H9 (cell line): ENCODE data around the gene IQSEC1. TPM values are rescaled to one million over a fixed set of nuclear protein-coding genes. Genes with fewer than 3 reads are reported as not detected.

Experiments used
- DNase-seq: peaks from one replicate; pipeline ENCODE4 v3.0.0-alpha.2; 2017
- H2AFZ ChIP-seq: one replicate; pipeline ENCODE4 v1.6.1; 2013; ENCODE audit warnings: mild to moderate bottlenecking, low read length, control low read depth, moderate library complexity
- H2AK5ac ChIP-seq: 2 replicates; pipeline ENCODE4 v1.6.1; 2013; ENCODE audit warnings: low read length, control low read depth, mixed read lengths; ENCODE audit not compliant: insufficient read length
- H2BK120ac ChIP-seq: one replicate; pipeline ENCODE4 v1.6.1; 2013; ENCODE audit warnings: low read depth, mild to moderate bottlenecking, low read length, control low read depth, inconsistent platforms; ENCODE audit not compliant: poor library complexity, severe bottlenecking
- H2BK12ac ChIP-seq: 2 replicates; pipeline ENCODE4 v1.6.1; 2013; ENCODE audit warnings: low read length, control low read depth, mixed read lengths, low read depth; ENCODE audit not compliant: insufficient read length
- H2BK15ac ChIP-seq: 2 replicates; pipeline ENCODE4 v1.6.1; 2013; ENCODE audit warnings: low read depth, low read length, control low read depth
- H2BK20ac ChIP-seq: one replicate; pipeline ENCODE4 v1.6.1; 2013; ENCODE audit warnings: low read depth, mild to moderate bottlenecking, low read length, control low read depth, inconsistent platforms; ENCODE audit not compliant: poor library complexity, severe bottlenecking
- H2BK5ac ChIP-seq: 2 replicates; pipeline ENCODE4 v1.6.1; 2013; ENCODE audit warnings: low read length, control low read depth, mixed read lengths; ENCODE audit not compliant: insufficient read length
- H3K14ac ChIP-seq: 2 replicates; pipeline ENCODE4 v1.6.1; 2013; ENCODE audit warnings: low read length, control low read depth; ENCODE audit not compliant: insufficient read depth
- H3K18ac ChIP-seq: 2 replicates; pipeline ENCODE4 v1.6.1; 2013; ENCODE audit warnings: low read depth, mild to moderate bottlenecking, mixed read lengths, low read length, control low read depth; ENCODE audit not compliant: insufficient read length
- H3K23ac ChIP-seq: 2 replicates; pipeline ENCODE4 v1.6.1; 2013; ENCODE audit warnings: low read length, control low read depth, mixed read lengths, low read depth; ENCODE audit not compliant: insufficient read length
- H3K23me2 ChIP-seq: 2 replicates; pipeline ENCODE4 v1.6.1; 2013; ENCODE audit warnings: low read depth, mild to moderate bottlenecking, mixed read lengths, low read length, control low read depth; ENCODE audit not compliant: insufficient read length, poor library complexity, severe bottlenecking
- H3K27ac ChIP-seq: 2 replicates; pipeline ENCODE4 v1.5.1; 2013; ENCODE audit warnings: low read length, control low read depth, mixed read lengths, low read depth; ENCODE audit not compliant: insufficient read length
- H3K27me3 ChIP-seq: 2 replicates; pipeline ENCODE4 v1.6.1; 2013; ENCODE audit warnings: low read length, control low read depth, inconsistent platforms; ENCODE audit not compliant: insufficient read depth
- H3K4ac ChIP-seq: 2 replicates; pipeline ENCODE4 v1.6.1; 2013; ENCODE audit warnings: low read depth, mild to moderate bottlenecking, control low read depth, inconsistent platforms, low read length, moderate library complexity
- H3K4me1 ChIP-seq: 2 replicates; pipeline ENCODE4 v1.6.1; 2013; ENCODE audit warnings: low read length, control low read depth, inconsistent platforms; ENCODE audit not compliant: insufficient read depth
- H3K4me2 ChIP-seq: 2 replicates; pipeline ENCODE4 v1.6.1; 2013; ENCODE audit warnings: low read length, control low read depth, mixed read lengths; ENCODE audit not compliant: insufficient read length, insufficient read depth
- H3K56ac ChIP-seq: 2 replicates; pipeline ENCODE4 v1.6.1; 2013; ENCODE audit warnings: low read depth, mild to moderate bottlenecking, mixed read lengths, low read length, control low read depth; ENCODE audit not compliant: insufficient read length
- H3K79me1 ChIP-seq: 2 replicates; pipeline ENCODE4 v1.6.1; 2013; ENCODE audit warnings: low read depth, mild to moderate bottlenecking, moderate library complexity, low read length, control low read depth, inconsistent platforms; ENCODE audit not compliant: insufficient read depth, poor library complexity, severe bottlenecking
- H3K79me2 ChIP-seq: 2 replicates; pipeline ENCODE4 v1.6.1; 2013; ENCODE audit warnings: low read length, control low read depth, inconsistent platforms; ENCODE audit not compliant: insufficient read depth
- H3K9ac ChIP-seq: 2 replicates; pipeline ENCODE4 v1.6.1; 2013; ENCODE audit warnings: low read length, control low read depth, mixed read lengths; ENCODE audit not compliant: insufficient read length; ENCODE audit errors: extremely low read depth
- H3K9me3 ChIP-seq: one replicate; pipeline ENCODE4 v1.6.1; 2013; ENCODE audit warnings: low read depth, low read length, inconsistent platforms; ENCODE audit not compliant: control insufficient read depth
- H3T11ph ChIP-seq: one replicate; pipeline ENCODE4 v1.6.1; 2013; ENCODE audit warnings: mild to moderate bottlenecking, low read length, control low read depth, inconsistent platforms
- H4K20me1 ChIP-seq: one replicate; pipeline ENCODE4 v1.6.1; 2013; ENCODE audit not compliant: control insufficient read depth, insufficient read length, insufficient read depth
- H4K5ac ChIP-seq: 2 replicates; pipeline ENCODE4 v1.6.1; 2013; ENCODE audit warnings: low read depth, mild to moderate bottlenecking, mixed read lengths, low read length, control low read depth; ENCODE audit not compliant: insufficient read length
- H4K8ac ChIP-seq: replicated peaks from 2 replicates; pipeline ENCODE4 v1.6.1; 2013; ENCODE audit warnings: low read length, control low read depth, mixed read lengths, low read depth; ENCODE audit not compliant: insufficient read length
- H4K91ac ChIP-seq: 2 replicates; pipeline ENCODE4 v1.6.1; 2013; ENCODE audit warnings: low read depth, mild to moderate bottlenecking, moderate library complexity, mixed read lengths, low read length, control low read depth; ENCODE audit not compliant: insufficient read length
- H3K27ac Mint-ChIP-seq, 3 experiments: 2 replicates in 2 of 3; 3 replicates in 1 of 3; pipeline ENCODE4 v1.8.0; 2020 to 2021; ENCODE audit warnings: mixed read lengths in 3 of 3, mild to moderate bottlenecking in 1 of 3, moderate library complexity in 1 of 3
- H3K27me3 Mint-ChIP-seq: 2 replicates; pipeline ENCODE4 v1.8.0; 2021; ENCODE audit warnings: low read depth, mild to moderate bottlenecking, moderate library complexity, mixed read lengths
- H3K36me3 Mint-ChIP-seq, 3 experiments: 2 replicates in 2 of 3; 3 replicates in 1 of 3; pipeline ENCODE4 v1.8.0; 2020 to 2021; ENCODE audit warnings: low read depth in 3 of 3, mixed read lengths in 3 of 3; ENCODE audit not compliant: insufficient read depth in 1 of 3
- H3K4me1 Mint-ChIP-seq, 2 experiments: 2 replicates each; pipeline ENCODE4 v1.8.0; 2020; ENCODE audit warnings: mixed read lengths in 2 of 2
- H3K4me3 Mint-ChIP-seq, 2 experiments: 2 replicates in 1 of 2; 3 replicates in 1 of 2; pipeline ENCODE4 v1.8.0; 2020 to 2021; ENCODE audit warnings: mild to moderate bottlenecking in 2 of 2, mixed read lengths in 2 of 2, moderate library complexity in 1 of 2
- H3K9me3 Mint-ChIP-seq, 2 experiments: 2 replicates in 1 of 2; 3 replicates in 1 of 2; pipeline ENCODE4 v1.8.0; 2020; ENCODE audit warnings: mild to moderate bottlenecking in 2 of 2, mixed read lengths in 2 of 2, moderate library complexity in 1 of 2
- WGBS: extraction: QIAGEN DNeasy Blood & Tissue Kit; methylation state at CpG from one replicate; pipeline ENCODE4 v1.1.7; 2013; ENCODE audit warnings: missing lambda C conversion rate, low lambda C conversion rate, mixed read lengths; ENCODE audit not compliant: insufficient read length; ENCODE audit errors: extremely low coverage; 5-methylcytosine and 5-hydroxymethylcytosine counted together
- total RNA-seq: library from RNA; stranded (reverse); gene quantifications from 2 replicates; pipeline ENCODE4 v1.2.1, GENCODE V29; 2021
- TF ChIP-seq, protein P1 (sequence below): fragments of 200-600 bp; sonication (generic); conservative IDR thresholded peaks from 3 replicates; pipeline ENCODE4 v1.8.0; 2021; ENCODE audit warnings: antibody characterized with exemption, mild to moderate bottlenecking

The IQSEC1 gene
- total RNA-seq, 1 experiment from 2014 or later: 19.1 TPM

DNA sequence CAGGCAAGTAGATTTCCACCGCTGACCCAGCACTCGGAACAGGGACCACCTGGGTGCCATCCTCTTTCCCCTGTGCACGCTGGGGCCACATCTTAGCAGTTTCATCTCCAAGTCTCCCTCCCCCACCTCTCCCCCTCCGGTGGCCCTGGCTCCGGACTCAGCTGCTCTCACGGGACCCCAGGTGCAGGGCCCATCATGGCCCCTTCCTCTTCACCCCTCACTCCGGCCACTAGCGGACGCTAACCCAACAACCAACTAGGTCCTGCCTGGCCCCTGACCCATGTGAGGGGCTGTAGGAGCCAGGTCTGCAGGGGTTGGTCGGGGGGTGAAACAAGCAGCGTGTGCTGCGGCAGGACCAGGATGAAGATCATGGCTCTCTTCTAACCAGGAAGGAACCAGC, 31.3 kb upstream of the IQSEC1 start:
- Histone ChIP-seq H3K27me3 (no peaks in the 10 kb centered on the region), H2AK5ac (no peak overlapping the region), H3K79me2 (no peaks in the 10 kb centered on the region), H2AFZ (no peak overlapping the region), H3K4me2 (no peak overlapping the region), H4K20me1 (no peaks in the 10 kb centered on the region), H4K5ac (no peak overlapping the region), H3K4ac (no peak overlapping the region), H2BK12ac (no peak overlapping the region), H3K23ac (no peak overlapping the region), H2BK5ac (no peak overlapping the region), H3T11ph (no peak overlapping the region), H3K9ac (no peak overlapping the region), H2BK15ac (no peak overlapping the region), H3K18ac (no peak overlapping the region), H4K91ac (no peak overlapping the region), H3K4me1 (no peaks in the 10 kb centered on the region), H2BK20ac (no peak overlapping the region), H3K9me3 (no peaks in the 10 kb centered on the region), H3K79me1 (no peaks in the 10 kb centered on the region), H3K56ac (no peak overlapping the region), H3K27ac (no peak overlapping the region), H4K8ac (no peak overlapping the region), H3K23me2 (no peaks in the 10 kb centered on the region), H3K14ac (no peak overlapping the region), H2BK120ac (no peak overlapping the region)
- Mint-ChIP-seq H3K27me3 (no peaks in the 10 kb centered on the region; the same call in 1 of the 2 replicates), H3K27ac (no peak overlapping the region; a peak in 1 of 7 replicates), H3K4me3 (peak overlapping the region in 1 of 2 experiments; percentile 17; a peak in 1 of 5 replicates), H3K9me3 (no peaks in the 10 kb centered on the region), H3K4me1 (peaks cover 2 to 5% of the 10 kb centered on the region in 2 experiments; a peak in 1 of 4 replicates), H3K36me3 (no peaks in the 10 kb centered on the region; a peak in 1 of 7 replicates)
- TF ChIP-seq, protein P1, sequence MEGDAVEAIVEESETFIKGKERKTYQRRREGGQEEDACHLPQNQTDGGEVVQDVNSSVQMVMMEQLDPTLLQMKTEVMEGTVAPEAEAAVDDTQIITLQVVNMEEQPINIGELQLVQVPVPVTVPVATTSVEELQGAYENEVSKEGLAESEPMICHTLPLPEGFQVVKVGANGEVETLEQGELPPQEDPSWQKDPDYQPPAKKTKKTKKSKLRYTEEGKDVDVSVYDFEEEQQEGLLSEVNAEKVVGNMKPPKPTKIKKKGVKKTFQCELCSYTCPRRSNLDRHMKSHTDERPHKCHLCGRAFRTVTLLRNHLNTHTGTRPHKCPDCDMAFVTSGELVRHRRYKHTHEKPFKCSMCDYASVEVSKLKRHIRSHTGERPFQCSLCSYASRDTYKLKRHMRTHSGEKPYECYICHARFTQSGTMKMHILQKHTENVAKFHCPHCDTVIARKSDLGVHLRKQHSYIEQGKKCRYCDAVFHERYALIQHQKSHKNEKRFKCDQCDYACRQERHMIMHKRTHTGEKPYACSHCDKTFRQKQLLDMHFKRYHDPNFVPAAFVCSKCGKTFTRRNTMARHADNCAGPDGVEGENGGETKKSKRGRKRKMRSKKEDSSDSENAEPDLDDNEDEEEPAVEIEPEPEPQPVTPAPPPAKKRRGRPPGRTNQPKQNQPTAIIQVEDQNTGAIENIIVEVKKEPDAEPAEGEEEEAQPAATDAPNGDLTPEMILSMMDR: no peak
- no peak for DNase-seq
- WGBS: no CpG with 5 or more reads among the region's 12 CpGs
